Measurements from ENCODE around the gene RFX8.

- TF ChIP-seq CTCF (conservative IDR thresholded peaks at IDR 0.05; ENCODE audit: low read depth, low read length) (no peak), EZH2 (IDR thresholded peaks at IDR 0.05; ENCODE audit: low read length, unreplicated experiment) (no peak)
These were observed 62.7 kb downstream of the RFX8 start for GRCh38 chr2:101412092-101412694.

All from PC-3 (cell line).